Neuronal stem cell (in vitro differentiated cells): ENCODE results near the gene CREG1.

Source experiments
- DNase-seq: peaks from one replicate; pipeline ENCODE4 v3.0.0-alpha.2; 2013; ENCODE audit warnings: low spot score
- H2AFZ ChIP-seq: one replicate; pipeline ENCODE4 v1.6.1; 2013; ENCODE audit warnings: mild to moderate bottlenecking, low read length, inconsistent platforms
- H2AK5ac ChIP-seq: 2 replicates; pipeline ENCODE4 v1.6.1; 2013; ENCODE audit warnings: low read depth, mild to moderate bottlenecking, inconsistent platforms, low read length, moderate library complexity, mixed read lengths
- H2BK120ac ChIP-seq: 2 replicates; pipeline ENCODE4 v1.6.1; 2013; ENCODE audit warnings: low read depth, mild to moderate bottlenecking, inconsistent platforms, low read length, moderate library complexity, mixed read lengths
- H2BK12ac ChIP-seq: one replicate; pipeline ENCODE4 v1.6.1; 2013; ENCODE audit warnings: low read length, inconsistent platforms
- H2BK15ac ChIP-seq: 2 replicates; pipeline ENCODE4 v1.6.1; 2013; ENCODE audit warnings: mild to moderate bottlenecking, low read length, inconsistent platforms, mixed read lengths
- H2BK5ac ChIP-seq: one replicate; pipeline ENCODE4 v1.6.1; 2013; ENCODE audit warnings: inconsistent platforms, mild to moderate bottlenecking, low read length, moderate library complexity
- H3K14ac ChIP-seq: one replicate; pipeline ENCODE4 v1.6.1; 2013; ENCODE audit warnings: low read length, inconsistent platforms
- H3K18ac ChIP-seq: 2 replicates; pipeline ENCODE4 v1.6.1; 2013; ENCODE audit warnings: low read length, inconsistent platforms
- H3K23ac ChIP-seq: 2 replicates; pipeline ENCODE4 v1.6.1; 2013; ENCODE audit warnings: low read depth, mild to moderate bottlenecking, mixed read lengths, low read length, inconsistent platforms; ENCODE audit not compliant: poor library complexity
- H3K27ac ChIP-seq: replicated peaks from 3 replicates; pipeline ENCODE4 v1.5.1; 2013; ENCODE audit warnings: low read length, inconsistent platforms
- H3K27me3 ChIP-seq, 3 experiments: 2 replicates each; pipeline ENCODE4 v1.6.1; 2013; ENCODE audit warnings: low read length in 3 of 3, mild to moderate bottlenecking in 2 of 3, inconsistent platforms in 1 of 3, low read depth in 1 of 3, mixed read lengths in 1 of 3, moderate library complexity in 1 of 3; ENCODE audit not compliant: control insufficient read depth in 3 of 3, insufficient read depth in 3 of 3
- H3K36me3 ChIP-seq, 2 donors: replicated peaks in 1 of 2; 2 replicates each; pipeline ENCODE4 v1.6.1; 2013; ENCODE audit warnings: low read length in 2 of 2; ENCODE audit not compliant: control insufficient read depth in 2 of 2, insufficient read depth in 2 of 2
- H3K4ac ChIP-seq: 2 replicates; pipeline ENCODE4 v1.6.1; 2013; ENCODE audit warnings: inconsistent platforms, mild to moderate bottlenecking, low read length, moderate library complexity
- H3K4me1 ChIP-seq, 2 donors: 1 replicate in 1 of 2; 2 replicates in 1 of 2; pipeline ENCODE4 v1.6.1; 2013; ENCODE audit warnings: low read length in 2 of 2, low read depth in 1 of 2; ENCODE audit not compliant: control insufficient read depth in 2 of 2, insufficient read depth in 1 of 2
- H3K4me2 ChIP-seq: one replicate; pipeline ENCODE4 v1.6.1; 2013; ENCODE audit warnings: mild to moderate bottlenecking, low read length, inconsistent platforms; ENCODE audit not compliant: insufficient read depth, poor library complexity, severe bottlenecking
- H3K4me3 ChIP-seq, 2 donors: 2 replicates each; pipeline ENCODE4 v1.5.1; 2013; ENCODE audit warnings: low read length in 2 of 2, mild to moderate bottlenecking in 2 of 2, inconsistent platforms in 1 of 2, moderate library complexity in 1 of 2
- H3K79me1 ChIP-seq: one replicate; pipeline ENCODE4 v1.6.1; 2013; ENCODE audit warnings: low read depth, mild to moderate bottlenecking, inconsistent platforms, low read length, moderate library complexity
- H3K9ac ChIP-seq: one replicate; pipeline ENCODE4 v1.6.1; 2013; ENCODE audit warnings: mild to moderate bottlenecking, low read depth, low read length, inconsistent platforms; ENCODE audit not compliant: poor library complexity
- H3K9me3 ChIP-seq, 2 donors: replicated peaks in 1 of 2; 2 replicates each; pipeline versions ENCODE3 to v1.6.1; 2013; ENCODE audit warnings: low read length in 2 of 2, mild to moderate bottlenecking in 2 of 2, inconsistent platforms in 1 of 2, low read depth in 1 of 2, mixed read lengths in 1 of 2, moderate library complexity in 1 of 2; ENCODE audit not compliant: control insufficient read depth in 2 of 2, insufficient read depth in 1 of 2
- H4K8ac ChIP-seq: one replicate; pipeline ENCODE4 v1.6.1; 2013; ENCODE audit warnings: low read depth, mild to moderate bottlenecking, inconsistent platforms, low read length, moderate library complexity
- H4K91ac ChIP-seq: one replicate; pipeline ENCODE4 v1.6.1; 2013; ENCODE audit warnings: low read length, low read depth, mild to moderate bottlenecking, inconsistent platforms; ENCODE audit not compliant: poor library complexity
- WGBS, 2 donors: extraction: QIAGEN DNeasy Blood & Tissue Kit; methylation state at CpG; one replicate each; pipeline ENCODE4 v1.1.7; 2013; ENCODE audit warnings: missing lambda C conversion rate in 2 of 2, mixed read lengths in 1 of 2; ENCODE audit not compliant: insufficient read length in 2 of 2, insufficient replicate concordance in 1 of 2; ENCODE audit errors: extremely low coverage in 2 of 2; 5-methylcytosine and 5-hydroxymethylcytosine counted together

The CREG1 gene

DNA sequence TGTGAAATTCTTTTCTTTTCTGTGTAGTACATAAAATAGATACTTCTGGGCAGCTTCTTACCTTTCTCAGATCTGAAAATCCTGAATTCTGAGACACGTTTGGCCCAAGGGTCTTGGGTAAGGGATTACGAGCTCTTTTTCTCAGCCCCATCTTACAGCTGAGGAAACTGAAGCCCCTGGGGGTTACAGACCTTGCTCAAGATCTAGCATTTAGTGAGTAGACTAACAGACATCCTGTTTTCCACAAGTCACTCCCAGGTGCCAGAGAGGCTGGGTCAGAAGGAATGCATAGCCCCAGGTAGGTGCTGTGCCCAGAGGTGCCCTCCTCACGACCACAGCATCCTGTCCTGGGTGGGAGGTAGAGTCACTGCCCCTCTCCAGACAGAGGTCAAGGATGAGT, 13.2 kb upstream of the CREG1 start:
- Histone ChIP-seq H3K14ac (no peak overlapping the region), H2BK5ac (no peak overlapping the region), H3K18ac (no peak overlapping the region), H3K79me1 (no peaks in the 10 kb centered on the region), H2BK15ac (no peak overlapping the region), H3K27me3 (peaks cover 0 to 15% (median 0%) of the 10 kb centered on the region in 3 experiments), H3K23ac (no peak overlapping the region), H3K4me1 (peaks cover 3% of the 10 kb centered on the region in 2 donors), H2AK5ac (no peak overlapping the region), H2BK12ac (no peak overlapping the region), H3K27ac (no peak overlapping the region), H3K4me2 (no peak overlapping the region), H4K8ac (no peak overlapping the region), H2AFZ (no peak overlapping the region), H4K91ac (no peak overlapping the region), H3K4ac (no peak overlapping the region), H3K9me3 (no peaks in the 10 kb centered on the region), H3K9ac (no peak overlapping the region), H3K36me3 (no peaks in the 10 kb centered on the region), H2BK120ac (no peak overlapping the region), H3K4me3 (no peak overlapping the region)
- no CpG with 5 or more reads among the region's 3 CpGs for WGBS, 2 donors
- no peak for DNase-seq

DNA sequence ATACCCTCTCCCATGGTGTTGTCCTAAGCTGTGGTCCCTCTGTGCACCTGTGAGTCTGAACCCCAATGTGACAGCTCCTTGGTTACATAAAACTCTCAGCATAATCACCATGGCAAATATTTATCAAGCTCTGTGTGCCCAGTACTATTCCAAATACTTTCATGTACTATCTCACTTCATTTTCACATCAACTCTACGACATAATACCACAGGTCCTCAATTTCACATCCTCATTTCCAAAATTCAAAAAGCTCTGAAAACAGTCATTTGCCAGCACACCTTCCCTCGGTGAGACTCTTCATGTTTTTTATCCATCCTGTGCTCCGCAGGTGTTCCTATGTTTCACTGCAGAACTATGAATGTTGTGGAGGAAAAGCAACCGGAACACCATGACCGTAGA, 12.4 kb upstream of the CREG1 start:
- no peak overlapping the region for H2BK120ac ChIP-seq
- H3K14ac ChIP-seq = no peak overlapping the region
- H3K4me2 ChIP-seq = no peak overlapping the region
- H2AK5ac ChIP-seq = no peak overlapping the region
- H2AFZ ChIP-seq = no peak overlapping the region
- H4K91ac ChIP-seq = no peak overlapping the region
- whole genome bisulfite sequencing, 2 donors = 100% methylated on average over 1 of the region's 5 CpGs
- no peak for DNase-seq
- H3K23ac ChIP-seq = no peak overlapping the region
- H3K27ac ChIP-seq = no peak overlapping the region
- H4K8ac ChIP-seq = no peak overlapping the region
- no peak overlapping the region for H2BK5ac ChIP-seq
- H2BK12ac ChIP-seq = no peak overlapping the region
- no peak overlapping the region for H3K4me3 ChIP-seq
- H2BK15ac ChIP-seq = no peak overlapping the region
- peaks cover 0 to 20% (median 0%) of the 10 kb centered on the region in 3 experiments for H3K27me3 ChIP-seq
- no peak overlapping the region for H3K9ac ChIP-seq
- H3K9me3 ChIP-seq = no peaks in the 10 kb centered on the region
- no peak overlapping the region for H3K18ac ChIP-seq
- no peaks in the 10 kb centered on the region for H3K79me1 ChIP-seq
- no peaks in the 10 kb centered on the region for H3K36me3 ChIP-seq
- H3K4me1 ChIP-seq = peaks cover 3% of the 10 kb centered on the region in 2 donors
- no peak overlapping the region for H3K4ac ChIP-seq

- WGBS, 2 donors = no CpG with 5 or more reads among the region's 5 CpGs
- H3K4ac ChIP-seq = no peak overlapping the region
- H3K79me1 ChIP-seq = no peaks in the 10 kb centered on the region
- H3K18ac ChIP-seq = no peak overlapping the region
- H2BK15ac ChIP-seq = no peak overlapping the region
- no peak overlapping the region for H2BK5ac ChIP-seq
- no peak overlapping the region for H4K91ac ChIP-seq
- H3K23ac ChIP-seq = no peak overlapping the region
- H2AK5ac ChIP-seq = no peak overlapping the region
- DNase-seq = no peak
- no peak overlapping the region for H3K9ac ChIP-seq
- peaks cover 3% of the 10 kb centered on the region in 2 donors for H3K4me1 ChIP-seq
- H3K36me3 ChIP-seq = no peaks in the 10 kb centered on the region
- H2BK12ac ChIP-seq = no peak overlapping the region
- no peak overlapping the region for H3K4me3 ChIP-seq
- H4K8ac ChIP-seq = no peak overlapping the region
- peaks cover 0 to 20% (median 0%) of the 10 kb centered on the region in 3 experiments for H3K27me3 ChIP-seq
- H3K14ac ChIP-seq = no peak overlapping the region
- H3K4me2 ChIP-seq = no peak overlapping the region
- H3K27ac ChIP-seq = no peak overlapping the region
- no peak overlapping the region for H2AFZ ChIP-seq
- no peaks in the 10 kb centered on the region for H3K9me3 ChIP-seq
- H2BK120ac ChIP-seq = no peak overlapping the region
Measured at GRCh38 chr1:167564612-167565270, 11.2 kb upstream of the CREG1 start.

DNA sequence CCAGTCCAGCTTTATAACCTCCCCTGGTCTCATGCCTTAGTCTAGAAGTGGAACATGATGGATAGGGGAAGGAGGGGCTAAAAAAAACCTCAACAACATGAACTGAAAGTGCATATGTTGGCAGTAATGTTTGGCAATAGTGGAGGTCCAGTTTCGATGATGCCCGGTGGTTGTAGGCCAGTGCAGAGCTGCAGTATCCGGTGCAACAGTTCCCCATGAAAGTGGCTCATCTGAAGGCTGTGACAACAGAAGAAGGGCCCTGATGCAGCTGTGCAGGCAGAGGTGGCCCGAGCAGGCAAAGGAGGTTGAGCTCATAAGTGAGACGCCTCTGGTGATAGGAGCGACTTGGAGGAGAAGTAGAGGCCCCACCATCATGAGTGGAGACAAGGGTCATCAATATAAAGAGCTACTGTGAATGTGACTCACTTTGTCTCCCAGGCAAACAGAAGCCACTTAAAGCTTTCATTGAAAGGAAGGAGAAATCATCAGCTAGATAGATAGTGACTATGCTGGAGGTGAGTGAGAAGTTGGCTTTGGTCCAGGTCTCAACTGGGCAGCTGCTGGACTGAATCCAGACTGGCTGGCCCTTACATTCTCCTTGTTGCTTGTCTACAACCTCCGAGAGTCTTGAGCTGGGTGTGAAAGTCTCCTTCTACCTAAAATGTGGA, 10.2 kb upstream of the CREG1 start:
- H3K79me1 ChIP-seq = no peaks in the 10 kb centered on the region
- H3K9ac ChIP-seq = peak overlapping the region; percentile 65
- H3K18ac ChIP-seq = no peak overlapping the region
- H2BK120ac ChIP-seq = no peak overlapping the region
- H4K8ac ChIP-seq = no peak overlapping the region
- WGBS, 2 donors = no CpG with 5 or more reads among the region's 7 CpGs
- no peak overlapping the region for H2AFZ ChIP-seq
- no peak overlapping the region for H4K91ac ChIP-seq
- H3K4me2 ChIP-seq = no peak overlapping the region
- no peak overlapping the region for H2BK5ac ChIP-seq
- H2AK5ac ChIP-seq = no peak overlapping the region
- peaks cover 3% of the 10 kb centered on the region in 2 donors for H3K4me1 ChIP-seq
- no peak overlapping the region for H3K27ac ChIP-seq
- H3K9me3 ChIP-seq = no peaks in the 10 kb centered on the region
- H2BK15ac ChIP-seq = no peak overlapping the region
- peak overlapping the region in 1 of 2 donors; percentile 33 for H3K4me3 ChIP-seq
- no peak overlapping the region for H3K14ac ChIP-seq
- H3K4ac ChIP-seq = no peak overlapping the region
- no peak overlapping the region for H2BK12ac ChIP-seq
- peaks cover 0 to 20% (median 0%) of the 10 kb centered on the region in 3 experiments for H3K27me3 ChIP-seq
- no peak overlapping the region for H3K23ac ChIP-seq
- no peak for DNase-seq
- H3K36me3 ChIP-seq = no peaks in the 10 kb centered on the region
